HEK293 (cell line): ENCODE measurements around the gene SKIC3.

Experiments used
- CTCF ChIA-PET: fragments of 350-600 bp; formaldehyde crosslinking; extraction: SDS; loops from one replicate; lab custom pipeline; 2021; ENCODE audit warnings: antibody characterized with exemption; lab: Yijun Ruan, JAX
- POLR2A ChIA-PET: fragments of 300-600 bp; formaldehyde crosslinking; extraction: SDS; loops from one replicate; lab custom pipeline; 2020; ENCODE audit warnings: antibody characterized with exemption, inconsistent platforms; lab: Yijun Ruan, JAX
- H3K27ac ChIP-seq: fragments of 200-500 bp; sonication (Bioruptor generic); 2 replicates; pipeline ENCODE4 v1.5.1; 2014; ENCODE audit warnings: low read depth, low read length, control low read depth, inconsistent platforms; ENCODE audit errors: extremely low read depth
- H3K36me3 ChIP-seq, 2 experiments: fragments of 200-500 bp in 1 of 2; sonication (Bioruptor generic) in 1 of 2; 1 replicate in 1 of 2; 2 replicates in 1 of 2; pipeline ENCODE4 v1.5.1; 2014 to 2017; ENCODE audit warnings: inconsistent platforms in 2 of 2, low read length in 2 of 2; ENCODE audit not compliant: control insufficient read depth in 2 of 2, insufficient read depth in 1 of 2
- H3K4me1 ChIP-seq: fragments of 200-500 bp; sonication (Bioruptor generic); 2 replicates; pipeline ENCODE4 v1.5.1; 2014; ENCODE audit warnings: mild to moderate bottlenecking, low read length, inconsistent platforms; ENCODE audit not compliant: control insufficient read depth, insufficient read depth
- H3K4me3 ChIP-seq: 2 replicates; pipeline ENCODE4 v1.5.1; 2011; ENCODE audit warnings: low read depth, mild to moderate bottlenecking, control low read depth, low read length, moderate library complexity
- H3K9me3 ChIP-seq: fragments of 200-500 bp; sonication (Bioruptor generic); 2 replicates; pipeline ENCODE4 v1.5.1; 2014; ENCODE audit warnings: low read depth, low read length, inconsistent platforms; ENCODE audit not compliant: control insufficient read depth, insufficient read depth
- GLI4 ChIP-seq: fragments of 450-650 bp; formaldehyde crosslinking; IDR thresholded peaks from 2 replicates; pipeline ENCODE4 v1.5.1; 2016; ENCODE audit warnings: missing biosample characterization, missing genetic modification characterization
- HOXC10 ChIP-seq: sonication (generic); formaldehyde crosslinking; IDR thresholded peaks from 2 replicates; pipeline ENCODE4 v1.8.1; 2023; ENCODE audit warnings: mild to moderate bottlenecking, missing genetic modification reagents
- IKZF3 ChIP-seq: fragments of 450-650 bp; IDR thresholded peaks from 2 replicates; pipeline ENCODE4 v1.5.0; 2018; ENCODE audit warnings: missing biosample characterization, mild to moderate bottlenecking, missing genetic modification characterization, moderate library complexity
- KLF9 ChIP-seq: fragments of 450-650 bp; formaldehyde crosslinking; IDR thresholded peaks from 2 replicates; pipeline ENCODE4 v1.5.1; 2016; ENCODE audit warnings: missing biosample characterization, missing genetic modification characterization, low read depth
- SP3 ChIP-seq: fragments of 450-650 bp; formaldehyde crosslinking; IDR thresholded peaks from 2 replicates; pipeline ENCODE4 v1.5.1; 2016; ENCODE audit warnings: missing biosample characterization, missing genetic modification characterization
- SP7 ChIP-seq: fragments of 450-650 bp; formaldehyde crosslinking; IDR thresholded peaks from 2 replicates; pipeline ENCODE4 v1.5.1; 2016; ENCODE audit warnings: missing biosample characterization, missing genetic modification characterization
- TSHZ1 ChIP-seq: fragments of 450-650 bp; formaldehyde crosslinking; IDR thresholded peaks from 2 replicates; pipeline ENCODE4 v1.5.1; 2016; ENCODE audit warnings: missing biosample characterization, missing genetic modification characterization, borderline replicate concordance
- ZBTB17 ChIP-seq: fragments of 450-650 bp; formaldehyde crosslinking; IDR thresholded peaks from 2 replicates; pipeline ENCODE4 v1.5.1; 2016; ENCODE audit warnings: missing biosample characterization, missing genetic modification characterization
- ZFHX2 ChIP-seq: fragments of 450-650 bp; formaldehyde crosslinking; conservative IDR thresholded peaks from 2 replicates; pipeline ENCODE4 v1.5.1; 2016; ENCODE audit warnings: missing biosample characterization, missing genetic modification characterization
- ZNF155 ChIP-seq: fragments of 450-650 bp; formaldehyde crosslinking; IDR thresholded peaks from 2 replicates; pipeline ENCODE4 v1.5.1; 2016; ENCODE audit warnings: missing biosample characterization, missing genetic modification characterization
- ZNF292 ChIP-seq: fragments of 450-650 bp; formaldehyde crosslinking; IDR thresholded peaks from 2 replicates; pipeline ENCODE4 v1.5.1; 2016; ENCODE audit warnings: low read depth, missing biosample characterization, missing genetic modification characterization, borderline replicate concordance
- ZNF529 ChIP-seq: fragments of 450-650 bp; formaldehyde crosslinking; IDR thresholded peaks from 2 replicates; pipeline ENCODE4 v1.5.1; 2017; ENCODE audit warnings: missing genetic modification characterization, missing biosample characterization; ENCODE audit not compliant: insufficient replicate concordance
- ZNF560 ChIP-seq: fragments of 450-650 bp; formaldehyde crosslinking; IDR thresholded peaks from 2 replicates; pipeline ENCODE4 v1.5.1; 2017; ENCODE audit warnings: missing biosample characterization, missing genetic modification characterization, borderline replicate concordance
- ZNF623 ChIP-seq: fragments of 450-650 bp; formaldehyde crosslinking; IDR thresholded peaks from 2 replicates; pipeline ENCODE4 v1.5.1; 2016; ENCODE audit warnings: missing biosample characterization, missing genetic modification characterization
- ZNF776 ChIP-seq: fragments of 450-650 bp; formaldehyde crosslinking; IDR thresholded peaks from 2 replicates; pipeline ENCODE4 v1.5.0; 2017; ENCODE audit warnings: missing biosample characterization, missing genetic modification characterization, borderline replicate concordance
- ZNF792 ChIP-seq: fragments of 450-650 bp; formaldehyde crosslinking; IDR thresholded peaks from 2 replicates; pipeline ENCODE4 v1.5.1; 2016; ENCODE audit warnings: missing biosample characterization, missing genetic modification characterization
- ZNF830 ChIP-seq: fragments of 450-650 bp; IDR thresholded peaks from 2 replicates; pipeline ENCODE4 v1.5.0; 2018; ENCODE audit warnings: missing biosample characterization, missing genetic modification characterization, low read depth, mild to moderate bottlenecking, moderate library complexity
- ZNF837 ChIP-seq: fragments of 450-650 bp; formaldehyde crosslinking; IDR thresholded peaks from 2 replicates; pipeline ENCODE4 v1.5.1; 2016; ENCODE audit warnings: missing biosample characterization, missing genetic modification characterization
- TF ChIP-seq, protein P1 (sequence below): fragments of 450-650 bp; formaldehyde crosslinking; IDR thresholded peaks from 2 replicates; pipeline ENCODE4 v1.5.1; 2017; ENCODE audit warnings: missing biosample characterization, missing genetic modification characterization
- TF ChIP-seq, protein P2 (sequence below): fragments of 450-650 bp; formaldehyde crosslinking; IDR thresholded peaks from 2 replicates; pipeline ENCODE4 v1.5.1; 2016; ENCODE audit warnings: missing biosample characterization, missing genetic modification characterization, low read depth

Gene SKIC3

DNA sequence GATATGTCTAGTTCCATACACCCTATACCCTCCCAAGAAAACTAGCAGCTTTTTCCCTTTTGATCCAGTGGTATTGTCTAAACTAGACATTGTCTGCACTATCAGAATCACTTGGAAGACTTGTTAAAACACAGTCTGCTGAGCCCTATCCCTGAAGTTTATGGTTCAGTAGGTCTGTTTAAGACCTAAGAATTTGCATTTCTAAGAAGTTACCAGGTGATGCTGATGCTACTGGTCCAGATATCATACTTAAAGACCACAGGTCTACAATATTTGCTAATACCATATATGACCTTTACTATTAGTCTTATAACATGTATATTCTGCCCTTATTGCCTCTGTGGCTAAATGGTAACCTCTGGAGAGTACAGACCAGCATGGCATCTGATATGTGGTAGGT lies 23.3 kb downstream of the SKIC3 start:
- Histone ChIP-seq H3K4me3 (no peak overlapping the region), H3K36me3 (peaks cover 20 to 68% of the 10 kb centered on the region in 2 experiments), H3K4me1 (no peaks in the 10 kb centered on the region), H3K27ac (no peak overlapping the region), H3K9me3 (no peaks in the 10 kb centered on the region)
- TF ChIP-seq KLF9 (tag by site-specific recombination), result no peak
- no peak for TF ChIP-seq SP3 (tag by site-specific recombination)
- no peak for TF ChIP-seq ZNF792 (tag by site-specific recombination)
- TF ChIP-seq, protein P1, sequence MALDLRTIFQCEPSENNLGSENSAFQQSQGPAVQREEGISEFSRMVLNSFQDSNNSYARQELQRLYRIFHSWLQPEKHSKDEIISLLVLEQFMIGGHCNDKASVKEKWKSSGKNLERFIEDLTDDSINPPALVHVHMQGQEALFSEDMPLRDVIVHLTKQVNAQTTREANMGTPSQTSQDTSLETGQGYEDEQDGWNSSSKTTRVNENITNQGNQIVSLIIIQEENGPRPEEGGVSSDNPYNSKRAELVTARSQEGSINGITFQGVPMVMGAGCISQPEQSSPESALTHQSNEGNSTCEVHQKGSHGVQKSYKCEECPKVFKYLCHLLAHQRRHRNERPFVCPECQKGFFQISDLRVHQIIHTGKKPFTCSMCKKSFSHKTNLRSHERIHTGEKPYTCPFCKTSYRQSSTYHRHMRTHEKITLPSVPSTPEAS (tag by site-specific recombination), result no peak
- TF ChIP-seq HOXC10, result no peak
- no peak for TF ChIP-seq ZNF155
- TF ChIP-seq ZBTB17 (tag by site-specific recombination), result no peak
- ChIA-PET CTCF (no interaction called here), POLR2A (no interaction called here)

DNA sequence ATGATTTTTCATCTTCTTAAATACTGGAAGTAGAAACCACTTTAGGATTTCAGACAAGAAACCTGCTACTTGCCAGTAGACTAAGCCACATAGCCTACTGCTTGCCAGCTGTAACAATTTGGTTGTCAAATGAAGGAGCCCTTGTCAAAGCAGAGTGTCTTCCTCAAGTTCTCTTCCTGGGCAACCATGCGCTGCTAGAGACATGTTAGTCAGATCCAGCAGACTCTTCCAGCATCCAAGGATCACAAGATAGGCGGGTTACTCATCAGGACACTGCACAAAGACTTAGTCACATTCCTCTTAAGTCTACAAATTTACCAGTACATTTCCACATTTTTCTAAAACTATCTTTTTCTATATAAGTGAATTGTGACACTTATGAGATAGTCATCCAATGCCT lies 24.4 kb downstream of the SKIC3 start:
- Histone ChIP-seq H3K4me1 (no peaks in the 10 kb centered on the region), H3K4me3 (no peak overlapping the region), H3K36me3 (peaks cover 27 to 65% of the 10 kb centered on the region in 2 experiments), H3K9me3 (no peaks in the 10 kb centered on the region), H3K27ac (no peak overlapping the region)
- ChIA-PET CTCF (no interaction called here), POLR2A (no interaction called here)
- TF ChIP-seq ZNF292 (tag by site-specific recombination), result no peak
- TF ChIP-seq, protein P2, sequence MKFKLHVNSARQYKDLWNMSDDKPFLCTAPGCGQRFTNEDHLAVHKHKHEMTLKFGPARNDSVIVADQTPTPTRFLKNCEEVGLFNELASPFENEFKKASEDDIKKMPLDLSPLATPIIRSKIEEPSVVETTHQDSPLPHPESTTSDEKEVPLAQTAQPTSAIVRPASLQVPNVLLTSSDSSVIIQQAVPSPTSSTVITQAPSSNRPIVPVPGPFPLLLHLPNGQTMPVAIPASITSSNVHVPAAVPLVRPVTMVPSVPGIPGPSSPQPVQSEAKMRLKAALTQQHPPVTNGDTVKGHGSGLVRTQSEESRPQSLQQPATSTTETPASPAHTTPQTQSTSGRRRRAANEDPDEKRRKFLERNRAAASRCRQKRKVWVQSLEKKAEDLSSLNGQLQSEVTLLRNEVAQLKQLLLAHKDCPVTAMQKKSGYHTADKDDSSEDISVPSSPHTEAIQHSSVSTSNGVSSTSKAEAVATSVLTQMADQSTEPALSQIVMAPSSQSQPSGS (tag by site-specific recombination), result no peak
- TF ChIP-seq ZNF623 (tag by site-specific recombination), result no peak
- TF ChIP-seq ZNF776 (tag by site-specific recombination), result no peak
- no peak for TF ChIP-seq ZNF830 (tag by site-specific recombination)
- no peak for TF ChIP-seq SP7 (tag by site-specific recombination)
- TF ChIP-seq IKZF3 (tag by site-specific recombination), result no peak
- TF ChIP-seq ZFHX2 (tag by site-specific recombination), result no peak
- TF ChIP-seq ZNF529, result no peak
- no peak for TF ChIP-seq GLI4 (tag by site-specific recombination)
- no peak for TF ChIP-seq TSHZ1 (tag by site-specific recombination)
- TF ChIP-seq SP3 (tag by site-specific recombination), result no peak
- no peak for TF ChIP-seq ZNF837 (tag by site-specific recombination)
- no peak for TF ChIP-seq ZNF560 (tag by site-specific recombination)
